ENCODE measurements around the gene RFFL.

Gene RFFL

GRCh38 chr17:35086164-35086563 lies 22.7 kb upstream of the RFFL start:
- Histone ChIP-seq H3K4me3 (ENCODE audit: low read length) (no peak overlapping the region), H3K27ac (ENCODE audit: low read length) (no peak overlapping the region), H3K27me3 (ENCODE audit: low read depth, low read length) (no peaks in the 10 kb centered on the region), H3K9ac (ENCODE audit: low read length) (no peak overlapping the region), H3K36me3 (replicated peaks; ENCODE audit: low read depth, low read length) (no peaks in the 10 kb centered on the region), H3K79me2 (ENCODE audit: low read length) (peaks cover 74% of the 10 kb centered on the region), H3K9me3 (ENCODE audit: insufficient read depth, low read length) (no peaks in the 10 kb centered on the region), H3K4me1 (ENCODE audit: low read length) (peaks cover 43% of the 10 kb centered on the region), H3K4me2 (ENCODE audit: low read length) (no peak overlapping the region), H2AFZ (ENCODE audit: low read depth, low read length) (no peak overlapping the region), H4K20me1 (ENCODE audit: insufficient read depth, low read length) (no peaks in the 10 kb centered on the region)
- TF ChIP-seq CTCF (IDR thresholded peaks at IDR 0.05; ENCODE audit: low read depth, low read length) (no peak), EZH2phosphoT487 (IDR thresholded peaks at IDR 0.05; ENCODE audit: low read depth) (no peak)

- Histone ChIP-seq H3K9ac (ENCODE audit: low read length) (no peak overlapping the region), H3K27me3 (ENCODE audit: low read depth, low read length) (no peaks in the 10 kb centered on the region), H3K36me3 (replicated peaks; ENCODE audit: low read depth, low read length) (no peaks in the 10 kb centered on the region), H3K27ac (ENCODE audit: low read length) (no peak overlapping the region), H3K9me3 (ENCODE audit: insufficient read depth, low read length) (no peaks in the 10 kb centered on the region), H3K79me2 (ENCODE audit: low read length) (peaks cover 86% of the 10 kb centered on the region), H4K20me1 (ENCODE audit: insufficient read depth, low read length) (no peaks in the 10 kb centered on the region), H3K4me3 (ENCODE audit: low read length) (no peak overlapping the region), H2AFZ (ENCODE audit: low read depth, low read length) (no peak overlapping the region), H3K4me1 (ENCODE audit: low read length) (peaks cover 53% of the 10 kb centered on the region), H3K4me2 (ENCODE audit: low read length) (no peak overlapping the region)
- TF ChIP-seq CTCF (IDR thresholded peaks at IDR 0.05; ENCODE audit: low read depth, low read length) = no peak
- TF ChIP-seq EZH2phosphoT487 (IDR thresholded peaks at IDR 0.05; ENCODE audit: low read depth) = no peak
Measured at GRCh38 chr17:35084987-35085386, 21.5 kb upstream of the RFFL start.

GRCh38 chr17:35083071-35083470 lies 19.6 kb upstream of the RFFL start:
- Histone ChIP-seq H3K36me3 (replicated peaks; ENCODE audit: low read depth, low read length) (peaks cover 3% of the 10 kb centered on the region), H2AFZ (ENCODE audit: low read depth, low read length) (no peak overlapping the region), H3K9ac (ENCODE audit: low read length) (peak overlapping the region; percentile 20; the same call in 1 of the 2 replicates), H3K4me2 (ENCODE audit: low read length) (peak overlapping the region; percentile 61), H4K20me1 (ENCODE audit: insufficient read depth, low read length) (no peaks in the 10 kb centered on the region), H3K79me2 (ENCODE audit: low read length) (peaks cover 98% of the 10 kb centered on the region), H3K9me3 (ENCODE audit: insufficient read depth, low read length) (no peaks in the 10 kb centered on the region), H3K4me3 (ENCODE audit: low read length) (peak overlapping the region; percentile 39), H3K4me1 (ENCODE audit: low read length) (peaks cover 54% of the 10 kb centered on the region), H3K27me3 (ENCODE audit: low read depth, low read length) (no peaks in the 10 kb centered on the region), H3K27ac (ENCODE audit: low read length) (peak overlapping the region; percentile 41)
- TF ChIP-seq CTCF (IDR thresholded peaks at IDR 0.05; ENCODE audit: low read depth, low read length) (no peak), EZH2phosphoT487 (IDR thresholded peaks at IDR 0.05; ENCODE audit: low read depth) (no peak)

GRCh38 chr17:35082073-35082657 lies 18.7 kb upstream of the RFFL start:
- peaks cover 48% of the 10 kb centered on the region for H3K4me1 ChIP-seq (ENCODE audit: low read length)
- H4K20me1 ChIP-seq (ENCODE audit: insufficient read depth, low read length) = no peaks in the 10 kb centered on the region
- peak overlapping the region; percentile 61 for H3K4me2 ChIP-seq (ENCODE audit: low read length)

More at GRCh38 chr17:35082073-35082657, 18.7 kb upstream of the RFFL start:
- no peak for TF ChIP-seq CTCF (IDR thresholded peaks at IDR 0.05; ENCODE audit: low read depth, low read length)
- TF ChIP-seq EZH2phosphoT487 (IDR thresholded peaks at IDR 0.05; ENCODE audit: low read depth) = no peak
- peak overlapping the region; percentile 41 for H3K27ac ChIP-seq (ENCODE audit: low read length)
- H3K36me3 ChIP-seq (replicated peaks; ENCODE audit: low read depth, low read length) = peaks cover 3% of the 10 kb centered on the region
- H3K27me3 ChIP-seq (ENCODE audit: low read depth, low read length) = no peaks in the 10 kb centered on the region
- H3K9me3 ChIP-seq (ENCODE audit: insufficient read depth, low read length) = no peaks in the 10 kb centered on the region
- H2AFZ ChIP-seq (ENCODE audit: low read depth, low read length) = no peak overlapping the region
- H3K9ac ChIP-seq (ENCODE audit: low read length) = peak overlapping the region; percentile 20; the same call in 1 of the 2 replicates
- peak overlapping the region; percentile 39 for H3K4me3 ChIP-seq (ENCODE audit: low read length)
- peaks cover 97% of the 10 kb centered on the region for H3K79me2 ChIP-seq (ENCODE audit: low read length)

All from OCI-LY3 (cell line).